Daoy (cell line): ENCODE data around the gene GALC. TPM values are rescaled to one million over a fixed set of nuclear protein-coding genes. Genes with fewer than 3 reads are reported as not detected.
A peak's percentile ranks its signal among the peaks of the same experiment; 100 is the strongest.
"Not testable (repeated sequence)": the region's sequence is repeated elsewhere in the genome, so short reads cannot be mapped to it uniquely, and the experiment has no call there.

ENCODE experiments used
- DNase-seq: peaks from one replicate; pipeline ENCODE4 v3.0.0-alpha.2; 2015; ENCODE audit warnings: low read depth
- total RNA-seq: library from RNA; depleted of rRNA; stranded (reverse); fragments of >200 nt; shearing (Covaris generic); gene quantifications from 2 replicates; pipeline ENCODE4 v1.2.3, GENCODE V29; 2014; rRNA removed

The GALC gene
- total RNA-seq, result 16.8 and 19.3 TPM in 2 replicates

DNA sequence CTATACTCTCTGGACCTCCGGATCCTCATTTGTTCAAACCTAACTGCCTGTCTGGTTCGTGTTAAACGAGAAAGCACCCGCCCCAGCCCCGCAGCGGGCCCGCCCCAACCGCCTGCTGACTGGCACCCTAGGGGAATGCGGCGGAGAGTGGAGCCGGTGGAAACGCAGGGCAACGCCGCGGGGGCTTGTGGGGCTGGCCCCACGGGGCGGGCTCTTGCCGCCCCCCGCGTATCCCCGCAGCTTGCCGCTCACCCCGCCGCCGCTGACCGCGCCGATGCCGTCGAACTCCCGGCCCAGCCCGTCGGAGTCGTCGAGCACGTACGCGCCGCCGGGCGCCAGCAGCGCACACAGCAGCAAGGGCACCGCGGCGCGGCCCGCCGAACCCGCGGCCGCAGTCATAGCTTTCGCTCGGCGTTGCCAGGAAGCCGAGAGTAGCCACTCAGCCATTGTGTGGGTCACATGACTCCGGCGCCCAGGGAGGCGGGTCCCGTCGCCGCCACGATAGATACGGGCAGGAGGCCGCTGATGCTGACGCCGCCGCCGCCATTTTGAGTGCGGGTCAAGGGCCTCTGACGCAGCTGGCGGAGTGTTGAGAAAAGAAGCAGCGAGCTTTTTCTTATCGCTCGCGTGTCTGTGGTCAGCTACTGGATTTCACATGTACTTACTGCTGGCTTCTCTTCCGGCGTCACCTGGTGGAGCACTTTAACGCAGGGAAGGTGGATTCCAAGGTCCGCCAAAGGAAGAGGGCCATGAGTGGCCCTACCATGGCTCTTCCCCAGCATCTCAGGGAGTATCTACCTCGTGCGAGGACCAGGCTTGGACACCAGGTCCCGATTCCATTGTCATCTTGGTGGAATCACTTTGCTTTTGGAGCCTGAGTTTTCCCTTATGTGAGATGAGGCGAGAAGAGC, at the start of gene GALC:
Gene GALC, minus strand, starts transcription at position 465 of the 911 bp plus-strand sequence. Its CDS starts 18 bp downstream, at position 447.
- DNase-seq, result peak; percentile 96

DNA sequence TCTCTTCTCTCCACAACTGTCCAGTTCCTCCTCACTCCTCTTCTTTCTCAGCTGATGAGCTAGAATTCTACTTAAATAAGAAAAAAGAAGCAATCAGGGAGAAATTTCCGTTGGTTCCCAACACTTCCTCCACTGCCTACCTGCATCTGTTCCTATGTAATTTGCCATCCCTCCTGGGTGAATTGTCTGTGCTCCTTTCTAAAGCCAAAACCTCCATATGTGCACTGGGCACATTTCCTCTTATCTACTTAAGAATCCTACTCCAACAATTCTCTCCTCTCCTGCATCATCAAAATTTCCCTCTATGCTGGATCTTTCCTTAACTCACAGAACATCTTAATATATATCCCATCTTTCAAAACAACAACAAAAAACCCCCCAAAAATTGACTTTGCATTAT, 47.2 kb upstream of the GALC start:
- no peak for DNase-seq

DNA sequence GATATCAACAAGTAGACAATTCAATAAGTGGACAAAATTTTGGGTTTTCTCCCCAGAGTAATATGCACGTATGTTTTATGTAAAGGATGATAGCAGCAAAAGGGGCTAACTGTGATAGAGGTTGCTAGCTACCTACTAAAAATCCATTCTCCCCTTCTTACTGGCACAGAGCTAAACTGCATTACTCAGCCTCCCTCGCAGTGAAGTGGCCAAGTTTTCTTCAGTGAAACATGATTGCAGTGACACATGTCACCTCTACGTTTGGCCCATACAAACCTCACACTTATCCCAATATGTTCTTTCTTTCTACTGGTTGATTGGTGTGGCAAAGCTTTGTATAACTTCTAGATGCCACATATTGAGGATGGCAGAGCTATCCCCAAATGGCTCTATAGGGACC, 46.2 kb upstream of the GALC start:
- no peak for DNase-seq

DNA sequence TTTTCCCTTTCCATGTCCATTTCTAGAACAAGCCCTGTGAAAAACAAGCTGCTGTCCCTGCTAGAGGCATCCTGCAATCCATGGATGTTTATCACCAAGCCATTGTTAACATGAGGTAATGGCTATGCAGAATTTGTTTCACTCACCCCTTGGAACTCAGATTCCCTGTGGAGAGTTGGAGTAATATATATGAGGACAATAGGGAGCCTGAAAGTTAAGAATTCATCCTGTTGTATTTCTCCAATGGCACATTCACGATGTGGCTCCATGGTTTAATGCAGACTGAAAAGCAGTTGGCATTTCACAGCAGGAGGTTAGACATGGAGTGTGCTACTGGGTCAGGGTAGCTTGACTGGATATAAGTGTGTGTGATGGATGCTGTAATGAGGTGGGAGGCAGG, 44.3 kb upstream of the GALC start:
- DNase-seq, result no peak

DNA sequence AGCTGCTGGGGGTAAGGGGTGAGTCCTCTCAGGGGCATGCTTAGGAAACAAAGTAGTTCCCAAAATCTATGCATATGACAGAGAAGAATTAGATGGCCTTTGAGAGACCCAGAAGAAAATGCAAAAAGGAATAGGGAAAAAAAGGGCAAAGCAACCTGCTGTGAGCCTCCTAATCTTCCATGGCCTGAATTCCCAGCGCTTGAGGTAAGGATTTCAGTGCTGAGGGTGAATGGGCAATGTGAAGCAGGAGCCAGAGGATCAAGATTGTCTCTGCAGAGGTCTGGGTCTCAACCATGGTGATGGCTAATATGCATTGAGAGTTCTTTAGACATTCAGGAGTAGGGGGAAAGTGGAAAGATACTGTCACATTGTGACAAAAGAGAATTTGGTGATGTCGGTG, 43.4 kb upstream of the GALC start:
- no peak for DNase-seq

DNA sequence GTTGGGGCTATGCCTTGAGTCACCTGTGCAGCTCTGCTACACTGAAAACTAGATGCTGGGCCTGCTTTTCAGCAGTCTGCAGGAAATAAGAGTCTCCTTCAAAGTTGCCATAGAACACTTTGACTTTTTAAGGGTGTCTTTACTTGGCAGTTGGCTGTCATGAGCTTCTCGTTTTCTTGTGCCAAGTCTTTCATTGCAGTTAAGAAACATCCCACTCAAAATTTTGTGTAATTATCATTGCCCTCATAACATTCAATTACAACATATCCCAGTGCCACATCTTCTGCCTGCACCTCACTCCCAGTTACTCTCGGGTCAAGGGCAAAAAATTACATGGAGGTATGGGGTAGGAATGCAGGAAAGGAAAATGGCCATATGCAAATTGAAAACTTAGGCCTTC, 41.1 kb upstream of the GALC start:
- DNase-seq, result no peak

DNA sequence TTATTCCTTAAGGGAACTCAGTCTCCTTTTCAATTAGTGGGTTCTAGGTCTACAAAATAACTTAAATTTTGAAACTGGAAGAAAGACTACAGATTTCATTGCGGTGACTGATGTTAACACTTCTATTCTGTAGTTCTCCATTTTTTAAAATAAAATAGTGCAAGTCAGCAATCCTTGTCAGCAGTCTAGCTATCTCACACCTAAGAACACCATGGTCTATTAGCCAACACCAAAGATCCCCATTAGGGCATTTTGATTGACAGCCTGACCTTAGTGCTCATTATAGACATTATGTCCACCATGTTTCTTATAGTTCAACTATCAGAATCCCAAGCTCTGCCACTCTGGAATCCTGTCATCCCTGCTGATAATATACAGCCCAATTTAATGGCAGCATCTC, 39.4 kb upstream of the GALC start:
- no peak for DNase-seq

DNA sequence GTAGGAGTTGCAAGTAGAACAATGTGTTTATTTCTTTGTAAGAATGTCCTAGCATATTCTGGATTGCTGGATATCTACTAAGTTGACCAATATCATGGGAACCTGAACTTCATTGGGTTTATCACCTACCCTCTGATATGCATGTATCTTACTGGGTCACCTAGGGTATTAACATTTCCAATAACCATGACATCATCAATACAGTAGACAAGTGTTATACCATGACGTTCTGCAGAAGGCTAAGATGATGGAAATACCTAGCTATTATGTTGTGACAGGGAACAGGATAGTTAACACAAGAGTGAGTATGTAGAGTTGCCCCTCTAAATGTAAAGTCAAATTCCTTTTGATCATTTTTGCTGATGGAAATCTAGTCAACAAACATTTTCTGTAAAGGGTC, 37.9 kb upstream of the GALC start:
- no peak for DNase-seq

DNA sequence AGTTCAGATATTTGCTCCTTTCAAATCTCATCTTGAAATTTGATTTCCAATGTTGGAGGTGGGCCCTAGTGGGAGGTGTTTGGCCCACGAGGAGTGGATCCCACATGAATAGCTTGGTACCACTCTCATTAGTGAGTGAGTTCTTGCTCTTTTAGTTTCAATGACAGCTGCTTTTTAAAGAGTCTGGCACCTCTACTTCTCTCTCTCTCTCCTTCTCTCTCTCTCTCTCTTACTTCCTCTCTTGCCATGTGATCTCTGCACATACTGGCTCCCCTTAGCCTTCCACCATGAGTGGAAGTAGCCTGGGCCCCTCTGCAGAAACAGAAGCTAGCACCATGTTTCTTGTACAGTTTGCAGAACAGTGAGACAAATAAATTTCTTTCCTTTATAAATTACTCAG, 37.1 kb upstream of the GALC start:
- no peak for DNase-seq

DNA sequence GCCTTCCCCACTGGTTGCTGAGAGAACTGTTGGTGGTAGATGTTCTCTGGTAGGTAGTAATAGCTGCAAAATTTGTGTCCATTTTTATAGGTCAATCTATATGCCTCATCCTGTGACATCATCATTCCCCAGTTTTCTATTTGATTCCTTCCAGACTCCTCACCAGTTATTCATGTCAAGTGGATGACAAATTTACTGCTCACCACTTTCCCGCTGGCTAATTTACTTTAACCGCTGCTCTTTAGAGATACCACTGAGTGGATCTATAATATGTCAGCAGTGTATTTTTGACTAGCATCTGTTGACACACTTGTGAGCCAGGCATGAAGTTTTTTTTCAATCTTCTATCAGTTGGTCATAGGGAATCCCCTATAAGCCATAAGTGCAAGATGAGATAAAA, 36.5 kb upstream of the GALC start:
- DNase-seq, result peak; percentile 29

DNA sequence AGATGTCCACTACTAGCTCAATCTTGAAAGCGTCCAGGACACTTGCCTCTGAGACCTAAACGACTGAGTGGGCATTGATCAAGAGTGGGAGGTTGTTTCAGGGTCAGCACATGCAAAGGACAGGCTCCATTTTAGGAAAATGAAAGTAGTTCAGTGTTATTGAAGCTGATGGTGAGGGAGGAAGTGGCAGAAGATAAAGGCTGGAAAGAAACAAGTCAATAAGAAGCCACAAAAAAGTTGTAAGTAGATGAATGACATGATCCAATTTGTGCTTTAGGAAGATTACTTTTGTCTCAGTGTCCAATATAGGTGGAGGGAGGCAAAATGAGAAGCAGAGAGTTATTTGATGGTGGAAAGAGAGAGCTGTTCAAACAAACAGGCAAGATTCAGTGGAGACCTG, 33.9 kb upstream of the GALC start:
- no peak for DNase-seq

DNA sequence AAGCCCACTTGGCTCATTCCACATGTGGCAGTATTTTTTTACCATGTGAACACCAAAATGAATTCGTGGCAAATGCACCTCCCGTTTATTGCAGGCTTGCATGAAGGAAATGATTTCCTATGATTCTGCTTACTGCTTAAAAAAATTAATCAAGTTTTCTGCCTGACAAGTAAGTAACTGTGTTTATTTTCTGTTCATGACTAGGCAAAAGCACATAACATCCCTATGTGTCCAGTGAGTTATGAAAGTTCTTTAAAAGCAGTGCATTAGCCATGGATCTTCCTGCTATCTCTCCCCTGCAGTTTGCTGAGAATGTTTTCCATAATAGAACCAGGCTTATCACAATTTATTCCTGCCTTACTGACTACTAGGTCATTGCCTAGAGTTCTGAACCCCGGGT, 32.3 kb upstream of the GALC start:
- DNase-seq, result no peak

DNA sequence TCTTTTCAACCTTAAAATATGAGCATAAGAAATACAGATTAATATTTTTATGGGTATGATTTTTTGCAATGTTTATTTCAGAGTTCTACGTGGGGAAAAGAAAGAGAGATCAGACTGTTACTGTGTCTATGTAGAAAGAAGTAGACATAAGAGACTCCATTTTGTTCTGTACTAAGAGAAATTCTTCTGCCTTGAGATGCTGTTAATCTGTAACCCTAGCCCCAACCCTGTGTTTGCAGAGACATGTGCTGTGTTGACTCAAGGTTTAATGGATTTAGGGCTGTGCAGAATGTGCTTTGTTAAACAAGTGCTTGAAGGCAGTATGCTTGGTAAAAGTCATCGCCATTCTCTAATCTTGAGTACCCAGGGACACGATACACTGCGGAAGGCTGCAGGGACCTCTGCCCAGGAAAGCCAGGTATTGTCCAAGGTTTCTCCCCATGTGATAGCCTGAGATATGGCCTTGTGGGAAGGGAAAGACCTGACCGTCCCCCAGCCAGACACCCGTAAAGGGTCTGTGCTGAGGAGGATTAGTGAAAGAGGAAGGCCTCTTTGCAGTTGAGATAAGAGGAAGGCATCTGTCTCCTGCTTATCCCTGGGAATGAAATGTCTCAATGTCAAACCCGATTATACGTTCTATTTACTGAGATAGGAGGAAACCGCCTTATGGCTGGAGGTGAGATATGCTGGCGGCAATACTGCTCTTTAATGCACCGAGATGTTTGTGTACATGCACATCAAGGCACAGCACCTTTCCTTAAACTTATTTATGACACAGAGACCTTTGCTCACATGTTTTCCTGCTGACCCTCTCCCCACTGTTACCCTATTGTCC, 31.5 kb upstream of the GALC start:
- not testable (repeated sequence) for DNase-seq

DNA sequence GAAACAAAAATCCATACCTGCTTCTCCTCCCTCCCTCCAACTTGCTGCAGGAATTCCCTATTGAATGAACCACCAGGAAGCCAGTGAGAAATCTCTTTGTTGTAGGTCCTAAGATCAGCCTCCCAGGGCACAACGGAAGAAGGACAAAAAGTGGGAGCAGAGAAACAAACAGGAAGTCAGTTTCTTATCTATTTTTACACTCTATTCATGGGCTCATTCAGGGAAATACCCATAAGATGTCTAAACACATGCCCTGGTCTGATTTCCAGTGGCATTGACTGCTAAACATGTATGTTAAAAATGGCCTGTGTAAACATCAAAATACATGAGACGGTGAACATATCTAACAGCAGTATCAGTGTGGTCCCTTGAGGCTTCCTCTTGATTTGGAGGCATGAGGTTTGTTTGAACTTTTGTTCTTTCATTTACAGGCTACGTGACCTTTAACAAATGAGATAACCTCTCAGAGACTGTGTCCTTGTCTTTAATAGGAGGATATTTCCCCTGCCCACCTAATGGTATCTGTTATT, 30.7 kb upstream of the GALC start:
- no peak for DNase-seq

DNA sequence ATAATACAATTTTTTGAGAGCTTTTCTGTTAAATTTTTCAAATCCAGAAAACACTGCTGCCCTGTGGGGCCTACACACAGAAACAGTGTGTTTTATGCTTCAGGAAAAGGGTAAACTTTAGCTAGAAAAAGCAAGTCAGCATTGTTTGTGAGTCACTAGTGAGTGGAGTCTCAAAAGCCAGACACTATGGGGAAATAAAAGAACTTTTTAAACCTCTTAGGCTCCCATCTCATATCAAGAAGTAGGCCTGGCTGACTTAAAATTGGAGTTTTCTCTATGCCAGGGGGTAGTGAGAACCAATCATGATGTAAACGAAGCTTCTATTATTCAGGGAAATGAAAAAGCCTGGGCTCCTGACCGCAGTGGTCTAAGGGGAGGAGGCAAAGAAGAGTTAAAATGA, 24.6 kb upstream of the GALC start:
- DNase-seq, result no peak

DNA sequence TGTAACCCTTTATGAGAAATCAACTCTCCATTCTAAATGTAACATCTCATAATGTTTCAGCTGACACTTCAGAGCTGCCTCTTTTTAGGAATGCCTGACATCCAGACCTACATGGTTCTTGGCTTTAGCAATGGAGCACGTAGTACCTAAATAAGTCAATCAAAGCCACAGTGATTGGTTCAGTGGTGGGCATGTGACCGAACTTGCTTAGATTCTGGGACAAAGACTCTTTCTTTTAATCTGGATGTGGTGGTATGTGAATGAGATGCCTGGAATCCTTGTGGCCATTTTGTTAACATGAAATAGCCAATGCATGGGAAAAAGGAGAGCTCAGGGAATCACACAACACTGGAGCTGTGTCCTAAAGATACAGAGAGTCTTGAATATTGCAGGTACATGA, 23.8 kb upstream of the GALC start:
- no peak for DNase-seq

DNA sequence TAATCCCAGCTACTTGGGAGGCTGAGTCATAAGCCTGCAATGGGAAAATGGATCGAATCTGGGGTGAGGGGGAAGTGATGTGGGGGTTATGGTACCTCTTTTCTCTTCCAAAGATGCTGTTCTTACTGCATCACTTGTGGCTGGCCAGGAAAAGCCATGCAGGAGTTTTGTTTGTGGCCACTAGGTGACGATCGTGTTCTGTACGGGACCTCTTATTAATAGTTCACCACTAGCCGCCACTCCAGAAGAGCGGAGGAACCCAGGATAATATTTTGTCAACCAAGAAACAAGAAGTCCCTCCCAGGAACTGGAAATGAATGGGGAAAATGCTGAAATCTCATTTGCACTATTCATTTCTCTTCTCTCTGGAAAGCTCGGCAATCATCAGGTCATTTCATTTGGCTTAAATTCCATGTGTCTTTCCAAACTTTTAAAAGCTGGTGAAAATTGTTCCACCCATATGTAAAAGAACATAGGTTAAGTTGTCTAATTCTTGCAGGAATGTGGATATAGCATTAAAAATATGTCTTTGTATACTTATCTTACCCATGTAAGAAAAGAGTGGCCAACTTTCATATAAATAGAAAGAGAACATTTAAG, 20.9 kb upstream of the GALC start:
- DNase-seq, result peak; percentile 65

DNA sequence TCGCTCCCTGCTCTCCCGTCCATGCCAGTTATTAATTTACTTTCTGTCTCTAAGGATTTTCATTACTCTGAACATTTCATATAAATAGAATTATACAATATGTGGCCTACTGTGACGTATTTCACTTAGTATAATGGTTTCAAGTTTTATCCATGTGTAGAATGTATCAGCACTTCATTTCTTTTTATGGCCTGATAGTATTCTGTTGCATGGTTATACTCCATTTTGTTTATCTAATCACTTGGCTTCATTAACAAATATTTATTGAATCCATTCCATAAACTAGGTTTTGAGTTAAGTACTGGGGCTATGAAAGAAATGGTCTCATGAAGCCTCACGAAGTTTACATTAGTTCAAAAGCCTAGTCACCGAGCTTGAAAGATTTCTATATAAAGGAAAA, 19.5 kb upstream of the GALC start:
- DNase-seq, result no peak

DNA sequence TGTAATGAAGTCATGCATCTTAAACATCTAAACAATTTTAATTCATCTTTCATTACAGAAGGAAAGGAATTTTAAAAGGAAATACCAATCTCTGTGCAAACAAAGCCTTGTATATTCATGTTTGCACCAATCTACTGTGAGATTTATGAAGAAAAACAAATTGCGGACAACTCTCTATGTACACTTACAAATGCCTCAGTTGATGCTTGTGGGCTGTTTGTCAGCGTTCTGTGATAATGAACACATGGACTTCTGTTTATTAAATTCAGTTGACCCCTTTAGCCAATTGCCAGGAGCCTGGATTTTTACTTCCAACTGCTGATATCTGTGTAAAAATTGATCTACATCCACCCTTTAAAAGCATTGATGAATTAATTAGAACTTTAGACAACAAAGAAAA, 17.3 kb upstream of the GALC start:
- no peak for DNase-seq

DNA sequence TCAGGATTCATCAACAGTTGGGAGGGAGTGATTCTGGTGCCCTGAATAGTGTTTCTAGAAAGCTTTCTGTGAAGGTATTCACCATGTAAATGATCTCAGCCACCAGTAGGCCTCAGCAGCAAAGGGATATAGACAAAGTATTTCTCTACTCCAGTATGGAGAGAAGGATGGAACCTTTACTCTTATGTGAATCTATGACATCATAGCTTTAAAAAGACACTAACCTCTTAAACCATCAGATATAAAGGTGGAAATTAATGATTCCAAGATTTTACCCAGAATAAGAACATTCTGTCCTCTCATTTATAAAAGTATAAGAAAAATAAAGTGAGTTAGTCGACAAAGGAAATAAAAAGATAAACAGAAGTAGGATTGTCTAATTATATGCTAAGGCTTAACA, 16.5 kb upstream of the GALC start:
- DNase-seq, result no peak

DNA sequence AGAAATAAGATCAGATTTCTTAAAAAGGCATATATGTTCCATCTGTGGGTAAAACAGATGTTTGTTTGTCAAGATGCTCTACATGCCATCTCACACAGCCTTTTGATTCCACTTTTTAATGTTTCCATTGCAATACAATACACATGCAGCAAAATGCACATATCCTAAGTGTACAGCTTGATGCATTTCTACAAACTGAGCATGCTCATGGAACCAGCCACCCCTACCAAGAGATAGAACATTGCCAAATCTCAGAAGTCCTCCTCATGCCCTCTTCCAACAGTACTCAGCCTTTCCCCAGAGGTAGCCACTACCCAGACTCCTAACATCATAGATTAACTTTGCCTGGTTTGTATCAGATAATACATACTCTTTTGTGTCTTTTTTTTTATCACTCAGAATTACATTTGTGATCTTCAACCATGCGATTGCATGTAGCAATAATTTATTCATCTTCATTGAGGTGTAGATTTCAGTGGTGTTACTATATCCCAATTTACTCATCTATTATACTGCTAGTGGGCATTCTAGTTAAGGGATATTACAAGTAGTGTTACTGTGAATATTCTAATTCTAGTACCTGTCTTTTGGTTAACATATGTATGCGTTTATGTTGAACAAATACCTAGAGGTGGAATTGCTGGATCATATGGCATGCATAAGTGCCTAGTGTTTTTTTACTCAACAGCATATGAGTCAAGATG, 15.2 kb upstream of the GALC start:
- no peak for DNase-seq

DNA sequence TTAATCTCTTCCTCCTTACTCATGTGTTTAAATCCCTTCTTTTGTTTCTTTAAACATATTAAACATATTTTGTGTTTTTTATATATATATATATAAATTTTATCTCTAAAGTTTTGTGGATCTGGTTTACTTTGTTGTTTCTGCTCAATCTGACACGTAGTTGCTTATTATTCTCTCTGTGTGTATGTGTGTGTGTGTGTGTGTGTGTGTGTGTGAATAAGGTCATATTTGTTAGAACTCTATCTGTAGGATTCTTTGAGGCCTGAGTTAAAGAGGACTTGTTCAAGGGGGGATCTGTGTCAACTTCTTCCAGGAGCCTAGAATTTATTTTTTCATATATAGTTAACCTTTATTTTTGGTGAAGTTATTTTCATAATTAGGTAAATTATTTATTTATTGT, 14.6 kb upstream of the GALC start:
- DNase-seq, result no peak
